HCT116 (cell line): ENCODE measurements around the gene VAV2. TPM values are rescaled to one million over a fixed set of nuclear protein-coding genes. Genes with fewer than 3 reads are reported as not detected.

Source experiments
- ATAC-seq: fragments of 200-7000 bp; cut with Tn5 transposase; 2 replicates; pipeline ENCODE4 v1.9.1; 2020; ENCODE audit warnings: mild to moderate bottlenecking, moderate library complexity
- BruUV-seq: library from RNA; stranded (reverse); fragments of 400-500 nt; replicated peaks from 2 replicates; lab custom pipeline; 2021; lab: Mats Ljungman, UMichigan
- CTCF ChIA-PET: fragments of 300-600 bp; sonication (Branson Sonifier 250); formaldehyde crosslinking; loops from one replicate; lab custom pipeline; 2021; ENCODE audit warnings: antibody characterized with exemption; lab: Charles Lee
- POLR2A ChIA-PET: fragments of 300-600, 350-600 bp; sonication (Branson Sonifier 250); formaldehyde crosslinking; loops from one replicate; lab custom pipeline; 2021; ENCODE audit warnings: antibody characterized with exemption; lab: Charles Lee
- RAD21 ChIA-PET, 2 experiments: fragments of 300-600 bp; sonication (Branson Sonifier 250); formaldehyde crosslinking; loops; one replicate each; lab custom pipeline; 2023; ENCODE audit warnings: low total read pairs in 2 of 2; ENCODE audit not compliant: uncharacterized antibody in 2 of 2, unreplicated experiment in 2 of 2, low non-redundant PET in 1 of 2; lab: Charles Lee
- DNase-seq: peaks from one replicate; pipeline ENCODE4 v3.0.0-alpha.2; 2010; ENCODE audit warnings: low read depth, low spot score
- H2AFZ ChIP-seq: fragments of 200-600 bp; shearing (Covaris generic), sonication (generic); 2 replicates; pipeline ENCODE4 v1.6.1; 2017; ENCODE audit warnings: low read depth, mixed run types, mixed read lengths, antibody characterized with exemption, low read length; ENCODE audit not compliant: poor library complexity, severe bottlenecking
- H3K27ac ChIP-seq: 2 replicates; pipeline ENCODE4 v1.5.1; 2012; ENCODE audit warnings: low read depth, low read length
- H3K27me3 ChIP-seq: fragments of 200-600 bp; sonication (generic); 2 replicates; pipeline ENCODE4 v1.6.1; 2016; ENCODE audit warnings: mixed run types, low read length, mixed read lengths; ENCODE audit not compliant: insufficient read depth
- H3K36me3 ChIP-seq, 2 experiments: fragments of 200-500 bp in 1 of 2; fragments of 200-600 bp in 1 of 2; sonication (Bioruptor generic) in 1 of 2; sonication (generic) in 1 of 2; 2 replicates each; pipeline versions ENCODE4 v1.5.1 to v1.6.1; 2014 to 2016; ENCODE audit warnings: low read length in 2 of 2, inconsistent platforms in 1 of 2, mixed read lengths in 1 of 2, mixed run types in 1 of 2; ENCODE audit not compliant: insufficient read depth in 2 of 2, control insufficient read depth in 1 of 2
- H3K4me1 ChIP-seq, 2 experiments: fragments of 200-600 bp in 1 of 2; sonication (generic) in 1 of 2; 2 replicates each; pipeline versions ENCODE4 v1.5.1 to v1.6.1; 2012 to 2017; ENCODE audit warnings: low read length in 2 of 2, inconsistent platforms in 1 of 2, mild to moderate bottlenecking in 1 of 2, mixed read lengths in 1 of 2, mixed run types in 1 of 2, moderate library complexity in 1 of 2; ENCODE audit not compliant: insufficient read depth in 2 of 2, control insufficient read depth in 1 of 2
- H3K4me2 ChIP-seq: fragments of 200-600 bp; sonication (generic); 2 replicates; pipeline ENCODE4 v1.6.1; 2017; ENCODE audit warnings: mixed run types, low read length, mixed read lengths
- H3K4me3 ChIP-seq, 2 experiments: fragments of 200-600 bp in 1 of 2; sonication (generic) in 1 of 2; replicated peaks in 1 of 2; 2 replicates each; pipeline ENCODE4 v1.5.1; 2011 to 2016; ENCODE audit warnings: low read length in 2 of 2, control low read depth in 1 of 2, low read depth in 1 of 2, mild to moderate bottlenecking in 1 of 2, mixed read lengths in 1 of 2, mixed run types in 1 of 2
- H3K79me2 ChIP-seq: fragments of 200-600 bp; sonication (generic); 2 replicates; pipeline ENCODE4 v1.6.1; 2017; ENCODE audit warnings: mild to moderate bottlenecking, mixed run types, low read length, moderate library complexity, mixed read lengths; ENCODE audit not compliant: insufficient read depth
- H3K9ac ChIP-seq: fragments of 200-600 bp; sonication (generic); 2 replicates; pipeline ENCODE4 v1.6.1; 2016; ENCODE audit warnings: low read length, mixed read lengths
- H3K9me2 ChIP-seq: fragments of 200-600 bp; sonication (generic), shearing (Covaris generic); 2 replicates; pipeline ENCODE4 v1.6.1; 2017; ENCODE audit warnings: mixed run types, mild to moderate bottlenecking, moderate library complexity; ENCODE audit not compliant: insufficient read depth
- H3K9me3 ChIP-seq, 2 experiments: fragments of 200-500 bp in 1 of 2; fragments of 200-600 bp in 1 of 2; sonication (Bioruptor generic) in 1 of 2; sonication (generic) in 1 of 2; 2 replicates each; pipeline ENCODE4 v1.6.1; 2014 to 2017; ENCODE audit warnings: low read length in 2 of 2, mixed read lengths in 2 of 2, inconsistent platforms in 1 of 2, low read depth in 1 of 2, mild to moderate bottlenecking in 1 of 2, mixed run types in 1 of 2, moderate library complexity in 1 of 2; ENCODE audit not compliant: control insufficient read depth in 1 of 2, insufficient read depth in 1 of 2
- H4K20me1 ChIP-seq: fragments of 200-600 bp; sonication (generic), shearing (Covaris generic); 2 replicates; pipeline ENCODE4 v1.6.1; 2017; ENCODE audit warnings: mixed run types, mild to moderate bottlenecking, moderate library complexity; ENCODE audit not compliant: insufficient read depth
- CBX3 ChIP-seq: IDR thresholded peaks from 2 replicates; pipeline ENCODE4 v1.6.1; 2012; ENCODE audit warnings: low read depth
- CEBPB ChIP-seq: IDR thresholded peaks from 2 replicates; pipeline ENCODE4 v1.6.1; 2012; ENCODE audit warnings: low read depth
- FOSL1 ChIP-seq: IDR thresholded peaks from 2 replicates; pipeline ENCODE4 v1.6.1; 2012; ENCODE audit warnings: low read depth
- POLR2AphosphoS5 ChIP-seq: IDR thresholded peaks from 2 replicates; pipeline ENCODE4 v1.6.1; 2011; ENCODE audit warnings: mild to moderate bottlenecking, low read depth, low read length, moderate library complexity
- SP1 ChIP-seq: IDR thresholded peaks from 2 replicates; pipeline ENCODE4 v1.6.1; 2012; ENCODE audit warnings: low read depth
- SRF ChIP-seq: IDR thresholded peaks from 2 replicates; pipeline ENCODE4 v1.6.1; 2012; ENCODE audit warnings: low read depth
- YY1 ChIP-seq: IDR thresholded peaks from 2 replicates; pipeline ENCODE4 v1.6.1; 2011; ENCODE audit warnings: low read length, low read depth, moderate library complexity, mild to moderate bottlenecking; ENCODE audit not compliant: insufficient replicate concordance; ENCODE audit errors: extremely low read depth
- intact Hi-C: fragments of 100-400 bp; cut with micrococcal nuclease; formaldehyde crosslinking; loops from 2 replicates; pipeline ENCODE4 v1.10.0; 2022
- total RNA-seq: library from RNA; stranded (reverse); gene quantifications from one replicate; pipeline ENCODE4 v1.2.1, GENCODE V29; 2021; ENCODE audit not compliant: unreplicated experiment
- TF ChIP-seq, protein P1 (sequence below): IDR thresholded peaks from 2 replicates; pipeline ENCODE4 v1.6.1; 2012
- TF ChIP-seq, protein P2 (sequence below): IDR thresholded peaks from 2 replicates; pipeline ENCODE4 v1.6.1; 2012

VAV2 gene
- total RNA-seq, 1 experiment from 2014 or later: 33.2 TPM

DNA sequence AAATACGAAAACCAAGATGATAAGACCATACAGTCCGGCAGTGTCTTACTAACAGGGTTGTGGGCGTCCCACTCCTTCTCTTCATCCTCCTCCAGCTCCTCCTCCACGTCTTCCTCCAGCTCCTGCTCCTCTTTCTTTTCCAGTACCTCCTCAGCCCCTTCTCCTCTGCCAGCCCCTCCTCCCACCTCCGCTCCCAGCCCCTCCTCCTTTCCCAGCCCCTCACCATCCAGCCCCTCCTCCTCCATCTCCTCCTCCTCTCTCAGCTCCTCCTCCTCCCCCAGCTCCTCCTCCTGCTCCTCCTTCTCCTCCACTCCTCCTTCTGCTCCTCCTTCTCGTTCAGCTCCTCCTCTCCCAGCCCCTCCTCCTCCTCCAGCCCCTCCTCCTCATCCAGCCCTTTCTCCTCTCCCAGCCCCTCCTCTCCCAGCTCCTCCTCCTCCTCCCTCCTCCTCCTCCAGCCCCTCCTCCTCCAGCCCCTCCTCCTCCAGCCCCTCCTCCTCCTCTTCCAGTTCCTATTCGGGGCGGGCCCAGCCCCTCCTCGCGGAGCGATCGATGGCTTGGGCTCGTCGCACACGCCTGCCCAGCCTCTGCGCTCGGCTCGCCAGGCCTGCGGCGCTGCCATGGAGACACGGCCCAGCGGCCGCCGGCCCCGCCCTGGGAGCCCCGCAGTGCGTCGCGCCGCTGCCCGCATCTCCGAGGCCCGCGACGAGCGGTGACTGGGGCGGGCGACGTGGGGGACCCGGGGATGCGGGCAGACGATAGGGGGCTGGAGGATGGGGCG, 32.9 kb upstream of the VAV2 start, which contains the start of gene BRD3OS:
TSS of gene BRD3OS (plus strand) at position 654 of the 778 bp plus-strand sequence. CDS start 1,267 bp downstream, outside the sequence.
- Histone ChIP-seq H3K4me1 (peaks cover 3 to 23% of the 10 kb centered on the region in 2 experiments; a peak in 3 of 4 replicates), H3K27me3 (no peaks in the 10 kb centered on the region), H3K79me2 (no peaks in the 10 kb centered on the region; the same call in 1 of the 2 replicates), H3K9me2 (no peaks in the 10 kb centered on the region), H2AFZ (no peak within 1 kb of the TSS), H3K27ac (peak within 1 kb of the TSS; percentile 50), H3K9ac (peak within 1 kb of the TSS; percentile 68), H4K20me1 (no peaks in the 10 kb centered on the region), H3K9me3 (no peaks in the 10 kb centered on the region), H3K36me3 (no peaks in the 10 kb centered on the region), H3K4me2 (peak within 1 kb of the TSS; percentile 87), H3K4me3 (peak within 1 kb of the TSS; percentile 70 to 73)
- no TSS peak for BruUV-seq
- ChIA-PET POLR2A (interaction anchor here (1.2 kb wide), 1 partner anchor 31 kb away, joined by 9 read pairs; no protein-coding TSS in a partner anchor), RAD21 (interaction anchor here (0.6 to 1.5 kb wide), 4 partner anchors 30 to 242 kb away, joined by 3 to 7 read pairs (median 4); no protein-coding TSS in a partner anchor), CTCF (interaction anchor here (0.6 to 2.7 kb wide), 4 partner anchors 31 to 631 kb away, joined by 3 to 27 read pairs (median 4); no protein-coding TSS in a partner anchor)
- DNase-seq (peak; percentile 98), ATAC-seq (peak; percentile 91)
- TF ChIP-seq FOSL1 (no peak), SP1 (peak; percentile 84), CEBPB (no peak), CBX3 (0 out of 2 replicates have a peak, but pooled peaks have one; percentile 22), YY1 (peak; percentile 85), SRF (peak; percentile 97), POLR2AphosphoS5 (peak; percentile 70)
- TF ChIP-seq, protein P1, sequence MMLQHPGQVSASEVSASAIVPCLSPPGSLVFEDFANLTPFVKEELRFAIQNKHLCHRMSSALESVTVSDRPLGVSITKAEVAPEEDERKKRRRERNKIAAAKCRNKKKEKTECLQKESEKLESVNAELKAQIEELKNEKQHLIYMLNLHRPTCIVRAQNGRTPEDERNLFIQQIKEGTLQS: no peak
- TF ChIP-seq, protein P2, sequence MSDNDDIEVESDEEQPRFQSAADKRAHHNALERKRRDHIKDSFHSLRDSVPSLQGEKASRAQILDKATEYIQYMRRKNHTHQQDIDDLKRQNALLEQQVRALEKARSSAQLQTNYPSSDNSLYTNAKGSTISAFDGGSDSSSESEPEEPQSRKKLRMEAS: peak; percentile 47; the same call in 1 of the 2 replicates
- intact Hi-C loops: loop anchor here (1.0 kb wide), 2 partner anchors 32 to 42 kb away; no protein-coding TSS in a partner anchor
